ENCODE measurements around the gene ALDH1A3.
A peak's percentile ranks its signal among the peaks of the same experiment; 100 is the strongest.

ALDH1A3 gene

DNA sequence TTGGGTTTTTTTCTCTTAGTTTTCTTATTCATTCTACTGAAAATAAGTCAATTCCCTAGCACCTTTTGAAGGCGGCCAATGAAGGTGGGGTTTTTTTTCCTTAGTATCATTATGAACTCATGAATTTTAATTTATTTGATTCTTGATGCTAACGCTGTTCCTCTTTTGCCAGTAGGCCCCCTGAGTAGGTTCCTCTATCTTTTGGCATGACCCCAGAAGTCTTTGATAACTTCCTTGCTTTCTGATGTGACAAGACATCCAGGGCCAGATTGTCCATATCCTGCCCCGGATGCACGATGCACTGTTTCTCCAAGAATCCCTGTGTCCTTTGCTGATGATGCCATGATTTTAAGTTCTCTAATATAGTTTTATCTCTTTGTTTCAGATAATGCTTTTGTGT, 60.2 kb downstream of the ALDH1A3 start:
- TF ChIP-seq, protein P1, sequence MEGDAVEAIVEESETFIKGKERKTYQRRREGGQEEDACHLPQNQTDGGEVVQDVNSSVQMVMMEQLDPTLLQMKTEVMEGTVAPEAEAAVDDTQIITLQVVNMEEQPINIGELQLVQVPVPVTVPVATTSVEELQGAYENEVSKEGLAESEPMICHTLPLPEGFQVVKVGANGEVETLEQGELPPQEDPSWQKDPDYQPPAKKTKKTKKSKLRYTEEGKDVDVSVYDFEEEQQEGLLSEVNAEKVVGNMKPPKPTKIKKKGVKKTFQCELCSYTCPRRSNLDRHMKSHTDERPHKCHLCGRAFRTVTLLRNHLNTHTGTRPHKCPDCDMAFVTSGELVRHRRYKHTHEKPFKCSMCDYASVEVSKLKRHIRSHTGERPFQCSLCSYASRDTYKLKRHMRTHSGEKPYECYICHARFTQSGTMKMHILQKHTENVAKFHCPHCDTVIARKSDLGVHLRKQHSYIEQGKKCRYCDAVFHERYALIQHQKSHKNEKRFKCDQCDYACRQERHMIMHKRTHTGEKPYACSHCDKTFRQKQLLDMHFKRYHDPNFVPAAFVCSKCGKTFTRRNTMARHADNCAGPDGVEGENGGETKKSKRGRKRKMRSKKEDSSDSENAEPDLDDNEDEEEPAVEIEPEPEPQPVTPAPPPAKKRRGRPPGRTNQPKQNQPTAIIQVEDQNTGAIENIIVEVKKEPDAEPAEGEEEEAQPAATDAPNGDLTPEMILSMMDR (IDR thresholded peaks at IDR 0.05; ENCODE audit: low read length, missing control alignments): no peak
- DNase-seq (ENCODE audit: low read depth): no peak

DNA sequence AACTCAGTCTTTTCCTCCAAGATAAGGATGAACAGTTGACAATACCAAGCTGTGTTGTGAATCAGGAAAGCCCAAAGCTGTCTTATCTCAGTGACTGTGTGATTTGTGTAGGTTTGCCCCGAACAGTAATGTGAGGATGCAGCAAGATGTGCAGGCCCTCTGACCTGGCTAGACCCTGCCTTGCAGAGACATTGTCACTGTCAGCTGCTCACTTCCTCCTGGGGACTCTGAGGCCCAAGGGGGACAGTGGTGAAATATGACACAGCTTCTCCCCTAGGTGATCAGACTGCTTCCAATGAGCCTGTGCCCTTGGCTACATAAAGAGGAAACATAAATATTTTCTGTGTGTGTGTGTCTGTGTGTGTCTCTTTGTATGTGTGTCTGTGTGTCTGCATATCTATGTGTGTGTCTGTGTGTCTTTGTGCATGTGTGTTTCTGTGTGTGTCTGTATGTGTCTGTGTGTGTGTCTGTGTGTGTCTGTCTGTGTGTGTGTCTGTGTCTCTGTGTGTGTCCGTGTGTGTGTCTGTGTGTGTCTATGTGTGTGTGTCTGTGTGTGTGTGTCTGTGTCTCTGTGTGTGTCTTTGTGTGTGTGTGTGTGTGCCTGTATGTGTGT, 61.2 kb downstream of the ALDH1A3 start:
- no peak for DNase-seq (ENCODE audit: low read depth)
- H3K4me3 ChIP-seq (replicated peaks; ENCODE audit: low read depth, low read length): no peak overlapping the region
- TF ChIP-seq, protein P1 (IDR thresholded peaks at IDR 0.05; ENCODE audit: low read length, missing control alignments): no peak

More for the DNA sequence above, 60.2 kb downstream of the ALDH1A3 start:
- H3K4me3 ChIP-seq (replicated peaks; ENCODE audit: low read depth, low read length): no peak overlapping the region

DNA sequence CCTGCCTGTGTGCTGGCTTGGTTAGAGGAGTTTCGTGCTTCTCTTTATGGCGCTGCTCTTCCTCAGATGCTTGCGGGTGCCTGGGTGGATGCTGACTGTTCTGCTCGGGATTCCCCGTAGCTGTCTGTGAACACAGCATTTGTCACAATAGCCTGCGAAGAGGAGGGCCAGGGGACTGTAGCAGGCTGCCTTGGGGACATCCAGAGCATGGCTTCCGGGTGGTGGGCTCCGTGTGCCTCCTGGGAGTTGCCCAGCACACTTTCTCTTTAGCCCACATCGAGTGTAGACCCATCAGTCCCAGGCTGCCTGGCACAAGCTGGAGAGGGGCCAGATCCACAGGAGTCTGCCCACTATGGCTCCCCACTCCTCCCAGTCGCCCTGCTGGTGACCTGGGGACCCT, 61.9 kb downstream of the ALDH1A3 start:
- TF ChIP-seq, protein P1 (IDR thresholded peaks at IDR 0.05; ENCODE audit: low read length, missing control alignments): no peak
- H3K4me3 ChIP-seq (replicated peaks; ENCODE audit: low read depth, low read length): no peak overlapping the region
- DNase-seq (ENCODE audit: low read depth): no peak

DNA sequence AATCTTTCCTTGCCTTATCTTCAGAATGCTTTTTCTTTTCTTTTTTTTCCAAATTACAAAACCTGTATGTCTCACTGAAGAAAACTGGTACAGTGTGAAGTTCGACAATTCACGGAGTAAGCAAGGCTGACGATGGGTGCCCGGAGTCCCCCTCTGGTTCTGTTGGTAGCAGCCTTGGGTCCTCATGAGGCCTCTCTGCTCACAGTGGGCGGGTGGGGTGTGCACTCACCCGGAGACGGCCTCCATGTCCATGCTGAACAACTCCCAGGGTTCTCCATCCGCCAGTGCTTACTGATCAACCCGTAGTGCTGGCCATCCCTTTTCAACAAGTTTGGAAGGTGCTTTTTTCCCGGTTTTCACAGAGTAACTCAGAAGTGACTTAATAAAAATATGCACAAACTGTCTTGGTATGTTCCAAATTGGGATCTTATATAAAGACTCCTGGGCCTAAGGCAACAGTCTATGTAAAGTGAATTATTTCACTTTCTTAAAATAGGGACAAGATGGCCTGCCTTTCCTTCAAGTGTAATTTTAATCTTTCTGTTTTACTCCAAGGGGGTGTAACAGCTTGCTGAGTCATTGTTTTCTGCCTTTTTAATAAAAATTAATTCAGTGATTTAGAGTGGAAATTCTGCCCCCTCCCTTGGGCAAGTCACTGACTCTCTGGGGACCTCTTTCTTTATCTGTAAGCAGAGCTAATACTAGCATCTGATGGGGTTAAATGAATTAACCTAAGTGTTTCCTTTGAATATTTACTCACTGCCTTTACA, 63.2 kb downstream of the ALDH1A3 start:
- H3K4me3 ChIP-seq (replicated peaks; ENCODE audit: low read depth, low read length): no peak overlapping the region
- TF ChIP-seq, protein P1 (IDR thresholded peaks at IDR 0.05; ENCODE audit: low read length, missing control alignments): no peak
- DNase-seq (ENCODE audit: low read depth): no peak

DNA sequence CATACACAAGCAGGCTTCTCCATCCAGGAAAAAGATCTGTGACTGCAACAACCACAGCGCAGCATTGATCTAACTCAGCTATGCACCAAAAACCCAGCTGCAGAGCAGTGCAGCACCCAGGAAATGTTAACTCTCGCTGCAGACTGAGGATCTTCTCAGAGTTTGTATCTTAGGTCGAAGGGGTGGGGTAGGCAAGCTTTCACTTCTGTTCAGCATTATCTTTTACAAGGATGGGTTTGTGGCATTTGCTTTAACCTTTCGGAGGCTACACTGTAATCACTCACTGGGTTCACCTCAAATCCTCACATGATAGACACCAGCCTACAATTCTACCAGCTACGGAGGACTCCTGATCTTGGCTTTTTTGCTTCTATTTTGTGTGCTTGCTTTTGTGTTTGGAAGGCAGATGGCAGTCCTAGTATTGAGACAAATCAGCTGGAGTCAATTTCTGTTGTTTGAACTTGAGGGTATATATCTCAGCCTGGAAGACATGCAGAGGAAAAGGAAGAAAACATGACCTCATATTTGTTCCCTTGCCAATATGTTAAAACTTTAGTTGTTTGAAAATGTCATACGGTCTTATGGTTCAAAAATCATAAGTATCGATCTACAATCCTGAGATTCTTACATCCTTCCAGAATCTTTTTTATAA, 64.7 kb downstream of the ALDH1A3 start:
- TF ChIP-seq, protein P1 (IDR thresholded peaks at IDR 0.05; ENCODE audit: low read length, missing control alignments): no peak
- H3K4me3 ChIP-seq (replicated peaks; ENCODE audit: low read depth, low read length): peak overlapping the region; percentile 2
- DNase-seq (ENCODE audit: low read depth): no peak

DNA sequence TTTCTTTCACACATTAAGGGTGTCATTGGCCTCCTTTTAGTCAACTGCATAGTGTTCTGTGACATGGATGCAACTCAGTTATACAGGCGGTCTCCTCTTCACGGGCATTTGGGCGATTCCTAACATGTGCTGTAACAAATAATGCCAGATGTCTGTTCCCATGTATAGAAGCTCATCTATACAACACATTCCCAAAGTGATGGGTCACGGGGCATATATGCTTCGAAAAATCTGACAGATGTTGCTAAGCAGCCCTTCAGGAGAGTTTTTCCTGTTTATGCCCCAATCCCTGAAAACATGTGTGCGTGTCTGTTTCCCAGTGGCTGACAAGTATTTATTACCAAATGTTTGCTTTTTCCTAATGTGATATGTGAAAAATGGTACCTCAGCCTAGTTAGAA, 65.4 kb downstream of the ALDH1A3 start:
- H3K4me3 ChIP-seq (replicated peaks; ENCODE audit: low read depth, low read length): no peak overlapping the region
- TF ChIP-seq, protein P1 (IDR thresholded peaks at IDR 0.05; ENCODE audit: low read length, missing control alignments): no peak
- no peak for DNase-seq (ENCODE audit: low read depth)
